Measurements from ENCODE around the gene CTSD. TPM values are rescaled to one million over a fixed set of nuclear protein-coding genes. Genes with fewer than 3 reads are reported as not detected.

Gene CTSD
- total and polyA plus RNA-seq, 2 of the 8 experiments (the other 6 are each of a cell fraction or from before 2014, with no cell fraction given): 169 to 173 TPM

DNA sequence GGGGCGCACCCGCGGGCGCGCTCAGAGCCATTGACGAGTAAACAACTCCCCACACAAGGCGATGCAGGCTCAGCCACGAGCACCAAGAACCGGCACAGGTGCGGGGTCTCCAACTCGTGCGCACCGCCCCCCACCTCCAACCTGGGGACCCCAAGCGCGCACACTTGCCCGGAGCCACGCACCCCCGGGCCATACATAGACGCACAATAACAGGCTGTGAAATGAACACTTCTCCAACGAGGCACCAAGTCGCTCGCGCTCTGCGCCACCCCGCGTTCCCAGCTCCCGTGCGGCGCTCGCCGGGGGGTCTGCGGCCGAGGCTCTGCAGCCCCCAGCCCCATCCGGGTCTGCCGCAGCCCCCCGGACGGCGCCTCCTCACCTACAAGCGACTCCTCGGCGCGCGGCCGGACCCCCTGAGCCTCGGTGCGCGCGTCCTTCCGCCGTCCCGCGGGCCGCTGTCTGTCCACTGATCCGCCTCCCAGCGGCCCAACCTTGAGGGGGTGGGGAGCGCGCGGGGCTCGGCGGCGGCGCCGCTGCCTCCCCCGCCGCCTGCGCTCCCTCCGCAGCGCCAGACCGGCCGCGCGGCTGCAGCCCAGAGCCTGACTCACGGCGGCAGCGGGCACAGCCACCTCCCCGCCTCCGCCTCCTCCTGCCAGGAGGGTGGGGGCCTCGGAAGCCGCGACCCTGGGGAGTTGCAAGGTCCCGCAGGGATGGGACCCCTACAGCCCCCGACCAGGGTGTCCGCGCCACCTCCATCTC lies 14.9 kb downstream of the CTSD start (continued):
- TF ChIP-seq TCF12 (IDR thresholded peaks at IDR 0.05; ENCODE audit: low read depth, low read length) (no peak), EP300 (IDR thresholded peaks at IDR 0.05; ENCODE audit: borderline replicate concordance in 1 of 2, low read depth in 2 of 2, low read length in 2 of 2) (no peak), CBX8 (IDR thresholded peaks at IDR 0.05; ENCODE audit: borderline replicate concordance, low read depth, low read length) (no peak), TAF1 (IDR thresholded peaks at IDR 0.05; ENCODE audit: low read depth, low read length) (no peak), SUZ12 (IDR thresholded peaks at IDR 0.05; ENCODE audit: low read length) (peak; percentile 78), TBP (IDR thresholded peaks at IDR 0.05; ENCODE audit: low read depth, low read length) (no peak), KDM4A (IDR thresholded peaks at IDR 0.05; ENCODE audit: low read depth, low read length, severe bottlenecking) (peak; percentile 56)
